ENCODE data around the gene PRAC1. TPM values are rescaled to one million over a fixed set of nuclear protein-coding genes. Genes with fewer than 3 reads are reported as not detected.
"Not testable (repeated sequence)": the region's sequence is repeated elsewhere in the genome, so short reads cannot be mapped to it uniquely, and the experiment has no call there.

The PRAC1 gene
- total RNA-seq, 1 donor from 2014 or later: 9.6 TPM

- H3K36me3 ChIP-seq: no peaks in the 10 kb centered on the region
- peak overlapping the region; percentile 70 for H3K27ac ChIP-seq
- H3K4me3 ChIP-seq: no peak overlapping the region
- intact Hi-C loops (cut with DNase I): no loop called here
- H3K9me3 ChIP-seq: no peaks in the 10 kb centered on the region
- TF ChIP-seq CTCF (IDR thresholded peaks at IDR 0.05) (no peak), POLR2A (IDR thresholded peaks at IDR 0.05) (no peak), POLR2AphosphoS5 (IDR thresholded peaks at IDR 0.05; ENCODE audit: insufficient read depth in 1 of 2, low read depth in 1 of 2) (no peak)
- H3K27me3 ChIP-seq: peaks cover 12% of the 10 kb centered on the region
- peaks cover 17% of the 10 kb centered on the region for H3K4me1 ChIP-seq
- no peak for DNase-seq (ENCODE audit: extremely low spot score in 2 of 2)
Observed at GRCh38 chr17:48717367-48718226, 4.7 kb downstream of the PRAC1 start.

- intact Hi-C loops (cut with DNase I); H3K27ac ChIP-seq; DNase-seq (ENCODE audit: extremely low spot score in 2 of 2); H3K4me3 ChIP-seq; H3K9me3 ChIP-seq; H3K27me3 ChIP-seq; H3K36me3 ChIP-seq: not testable (repeated sequence)
- peaks cover 16% of the 10 kb centered on the region for H3K4me1 ChIP-seq
Observed at GRCh38 chr17:48716549-48716948, 5.8 kb downstream of the PRAC1 start.

DNA sequence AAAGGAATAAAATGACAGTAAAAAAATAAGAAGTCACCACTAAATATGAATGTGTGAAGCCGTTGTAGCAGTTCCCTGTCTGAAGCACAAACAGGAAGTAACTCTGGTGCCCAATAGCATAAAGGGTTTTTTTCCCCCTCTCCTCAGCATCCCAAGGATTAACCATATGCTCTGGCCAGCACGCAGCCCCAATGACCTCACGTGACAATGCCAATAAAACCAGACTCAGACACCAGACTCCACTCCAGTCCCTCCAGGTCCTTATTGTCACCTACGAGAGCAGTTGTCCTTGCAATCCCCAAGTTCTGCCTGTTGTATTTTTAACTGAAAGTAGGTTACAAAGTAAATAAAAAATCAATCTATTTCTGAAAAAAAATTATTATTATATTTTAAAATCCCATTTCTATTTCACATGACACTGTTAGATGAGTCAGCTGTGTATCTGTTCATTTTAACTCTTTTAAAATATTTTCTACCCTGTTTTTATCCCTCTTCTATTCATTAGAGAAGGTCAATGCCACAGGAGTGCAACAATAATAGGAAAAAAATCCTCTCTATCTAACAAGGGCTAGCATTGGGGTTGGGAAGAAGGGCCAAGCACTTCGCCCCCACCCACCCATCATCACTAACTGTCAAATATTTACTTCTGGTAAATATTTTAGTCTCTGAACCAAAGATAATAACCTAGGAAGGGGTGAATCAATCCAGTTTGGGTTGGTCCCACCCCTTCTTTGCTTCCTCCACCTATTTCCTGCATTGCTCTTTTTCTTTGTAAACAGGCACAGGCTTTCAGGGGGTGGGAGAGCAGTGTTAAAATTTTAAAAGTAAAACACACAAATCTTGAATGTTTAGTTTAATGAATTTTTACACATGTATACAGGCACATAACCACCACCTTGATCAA lies 6.6 kb downstream of the PRAC1 start:
- Histone ChIP-seq H3K36me3 (no peaks in the 10 kb centered on the region), H3K9me3 (no peaks in the 10 kb centered on the region), H3K27me3 (peaks cover 7% of the 10 kb centered on the region), H3K4me3 (no peak overlapping the region), H3K4me1 (peaks cover 13% of the 10 kb centered on the region), H3K27ac (no peak overlapping the region)
- TF ChIP-seq CTCF (IDR thresholded peaks at IDR 0.05) (no peak), POLR2AphosphoS5 (IDR thresholded peaks at IDR 0.05; ENCODE audit: insufficient read depth in 1 of 2, low read depth in 1 of 2) (no peak), POLR2A (IDR thresholded peaks at IDR 0.05) (no peak)
- intact Hi-C loops (cut with DNase I): no loop called here
- peak in 1 of 2 donors; percentile 37 for DNase-seq (ENCODE audit: extremely low spot score in 2 of 2)

DNA sequence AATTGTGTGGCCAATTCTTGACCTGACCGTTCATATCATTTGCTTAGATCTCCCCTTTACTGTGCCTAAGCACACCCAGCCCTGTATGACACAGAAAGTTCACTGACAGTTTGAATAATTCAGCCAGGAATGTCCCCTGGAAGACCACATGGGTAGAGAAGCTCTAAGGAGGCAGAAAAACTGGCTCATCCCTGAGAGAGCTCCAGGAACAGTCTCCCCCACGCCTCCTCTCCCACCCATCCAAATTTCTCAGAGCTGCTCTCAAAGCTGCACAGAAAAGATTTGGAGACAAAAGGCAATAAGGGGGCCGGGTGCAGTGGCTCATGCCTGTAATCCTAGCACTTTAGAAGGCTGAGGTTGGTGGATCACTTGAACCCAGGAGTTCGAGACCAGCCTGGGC lies 11.2 kb downstream of the PRAC1 start:
- H3K27ac ChIP-seq: no peak overlapping the region
- H3K9me3 ChIP-seq: no peaks in the 10 kb centered on the region
- intact Hi-C loops (cut with DNase I): no loop called here
- no peaks in the 10 kb centered on the region for H3K36me3 ChIP-seq
- no peak overlapping the region for H3K4me3 ChIP-seq
- no peaks in the 10 kb centered on the region for H3K27me3 ChIP-seq
- no peak for TF ChIP-seq POLR2AphosphoS5 (IDR thresholded peaks at IDR 0.05; ENCODE audit: insufficient read depth in 1 of 2, low read depth in 1 of 2)
- TF ChIP-seq POLR2A (IDR thresholded peaks at IDR 0.05): no peak
- TF ChIP-seq CTCF (IDR thresholded peaks at IDR 0.05): no peak
- no peak for DNase-seq (ENCODE audit: extremely low spot score in 2 of 2)
- H3K4me1 ChIP-seq: no peaks in the 10 kb centered on the region

GRCh38 chr17:48704361-48705248 lies 17.7 kb downstream of the PRAC1 start:
- H3K36me3 ChIP-seq: no peaks in the 10 kb centered on the region
- H3K9me3 ChIP-seq: no peaks in the 10 kb centered on the region
- no peak overlapping the region for H3K4me3 ChIP-seq
- no peak for DNase-seq (ENCODE audit: extremely low spot score in 2 of 2)
- H3K27ac ChIP-seq: no peak overlapping the region
- H3K4me1 ChIP-seq: no peaks in the 10 kb centered on the region
- no peak for TF ChIP-seq POLR2AphosphoS5 (IDR thresholded peaks at IDR 0.05; ENCODE audit: insufficient read depth in 1 of 2, low read depth in 1 of 2)
- TF ChIP-seq POLR2A (IDR thresholded peaks at IDR 0.05): no peak
- TF ChIP-seq CTCF (IDR thresholded peaks at IDR 0.05): no peak
- intact Hi-C loops (cut with DNase I): no loop called here
- H3K27me3 ChIP-seq: no peaks in the 10 kb centered on the region

Data from vagina (tissue), 2 donors.